GM12801 (cell line): Measurements from ENCODE around the gene PI16.

Experiments used
- CTCF ChIP-seq: IDR thresholded peaks from one replicate; pipeline ENCODE4 v1.5.1; 2011; ENCODE audit warnings: control low read depth; ENCODE audit not compliant: insufficient read length; ENCODE audit errors: extremely low read depth

PI16 gene

GRCh38 chr6:36962874-36963273, 8.3 kb downstream of the PI16 start:
- no peak for TF ChIP-seq CTCF

- TF ChIP-seq CTCF, result no peak
Measured at GRCh38 chr6:36963451-36964290, 9.1 kb downstream of the PI16 start.

GRCh38 chr6:36964349-36964748, 9.8 kb downstream of the PI16 start:
- no peak for TF ChIP-seq CTCF

- no peak for TF ChIP-seq CTCF
Measured at GRCh38 chr6:36964908-36965307, 10.4 kb downstream of the PI16 start.

- TF ChIP-seq CTCF, result no peak
Measured at GRCh38 chr6:36967301-36967700, 12.8 kb downstream of the PI16 start.

GRCh38 chr6:36967757-36968156, 13.2 kb downstream of the PI16 start:
- TF ChIP-seq CTCF, result no peak

- TF ChIP-seq CTCF, result no peak
Measured at GRCh38 chr6:36968266-36968977, 13.9 kb downstream of the PI16 start.
